ENCODE data around the gene CMTM6.

DNA sequence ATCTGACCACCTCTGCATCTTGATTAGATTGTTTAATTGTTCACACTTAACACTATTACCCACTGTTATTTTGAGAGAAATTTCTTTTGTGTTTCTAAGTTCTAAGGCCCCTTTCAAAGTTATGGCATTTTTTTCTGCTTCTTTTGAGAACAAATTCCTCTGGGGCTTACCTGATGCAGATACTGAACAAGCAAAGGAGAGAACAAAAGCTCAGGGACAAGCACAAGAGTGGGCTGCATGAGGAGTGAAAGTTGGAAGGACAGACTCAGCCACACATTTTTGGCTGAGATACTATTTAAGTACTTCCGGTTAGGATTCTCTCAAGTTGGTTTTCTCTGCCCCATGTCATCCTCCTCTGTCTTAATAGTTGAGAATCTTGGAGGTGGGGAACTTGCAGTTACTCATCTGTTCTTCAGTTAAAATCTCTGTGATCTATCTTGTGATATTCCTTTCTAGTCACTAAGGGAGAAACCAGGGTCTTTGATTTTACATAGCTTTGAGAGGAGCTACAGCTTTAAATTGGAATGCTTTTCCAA is 54.7 kb downstream of the CMTM6 start:
- TF ChIP-seq POLR2AphosphoS5 (IDR thresholded peaks at IDR 0.05; ENCODE audit: low read depth), result no peak
- TF ChIP-seq, protein P1, sequence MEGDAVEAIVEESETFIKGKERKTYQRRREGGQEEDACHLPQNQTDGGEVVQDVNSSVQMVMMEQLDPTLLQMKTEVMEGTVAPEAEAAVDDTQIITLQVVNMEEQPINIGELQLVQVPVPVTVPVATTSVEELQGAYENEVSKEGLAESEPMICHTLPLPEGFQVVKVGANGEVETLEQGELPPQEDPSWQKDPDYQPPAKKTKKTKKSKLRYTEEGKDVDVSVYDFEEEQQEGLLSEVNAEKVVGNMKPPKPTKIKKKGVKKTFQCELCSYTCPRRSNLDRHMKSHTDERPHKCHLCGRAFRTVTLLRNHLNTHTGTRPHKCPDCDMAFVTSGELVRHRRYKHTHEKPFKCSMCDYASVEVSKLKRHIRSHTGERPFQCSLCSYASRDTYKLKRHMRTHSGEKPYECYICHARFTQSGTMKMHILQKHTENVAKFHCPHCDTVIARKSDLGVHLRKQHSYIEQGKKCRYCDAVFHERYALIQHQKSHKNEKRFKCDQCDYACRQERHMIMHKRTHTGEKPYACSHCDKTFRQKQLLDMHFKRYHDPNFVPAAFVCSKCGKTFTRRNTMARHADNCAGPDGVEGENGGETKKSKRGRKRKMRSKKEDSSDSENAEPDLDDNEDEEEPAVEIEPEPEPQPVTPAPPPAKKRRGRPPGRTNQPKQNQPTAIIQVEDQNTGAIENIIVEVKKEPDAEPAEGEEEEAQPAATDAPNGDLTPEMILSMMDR (IDR thresholded peaks at IDR 0.05; ENCODE audit: insufficient read depth, low read length), result no peak
